IMR-90 (cell line): ENCODE measurements around the gene CLIC5. TPM values are rescaled to one million over a fixed set of nuclear protein-coding genes. Genes with fewer than 3 reads are reported as not detected.

Source experiments
- ATAC-seq: fragments of 200-7000 bp; cut with Tn5 transposase; 2 replicates; pipeline ENCODE4 v1.9.1; 2020; ENCODE audit warnings: low read depth, mild to moderate bottlenecking, moderate library complexity
- BruUV-seq: library from RNA; stranded (reverse); fragments of 400-500 nt; replicated peaks from 2 replicates; lab custom pipeline; 2021; lab: Mats Ljungman, UMichigan
- CTCF ChIA-PET: fragments of 300-600 bp; formaldehyde crosslinking; extraction: SDS; loops from one replicate; lab custom pipeline; 2021; ENCODE audit warnings: antibody characterized with exemption; lab: Yijun Ruan, JAX
- POLR2A ChIA-PET: fragments of 300-600 bp; sonication (Branson Sonifier 250); formaldehyde crosslinking; loops from one replicate; lab custom pipeline; 2022; ENCODE audit warnings: antibody characterized with exemption; ENCODE audit not compliant: unreplicated experiment; lab: Charles Lee
- DNase-seq: peaks from one replicate; pipeline ENCODE4 v3.0.0; 2013
- H2AFZ ChIP-seq: replicated peaks from 2 replicates; pipeline ENCODE3; 2013; ENCODE audit warnings: low read length, mild to moderate bottlenecking; ENCODE audit not compliant: poor library complexity
- H2AK5ac ChIP-seq: 2 replicates; pipeline ENCODE4 v1.6.1; 2013; ENCODE audit warnings: low read depth, low read length, inconsistent platforms
- H2AK9ac ChIP-seq: replicated peaks from 2 replicates; pipeline ENCODE3; 2013; ENCODE audit warnings: mild to moderate bottlenecking, low read depth, low read length, moderate library complexity; ENCODE audit not compliant: poor library complexity
- H2BK120ac ChIP-seq: 2 replicates; pipeline ENCODE4 v1.6.1; 2013; ENCODE audit warnings: low read depth, low read length, inconsistent platforms
- H2BK15ac ChIP-seq: 3 replicates; pipeline ENCODE4 v1.6.1; 2013; ENCODE audit warnings: low read depth, low read length, inconsistent platforms
- H2BK20ac ChIP-seq: 2 replicates; pipeline ENCODE4 v1.6.1; 2013; ENCODE audit warnings: low read depth, mild to moderate bottlenecking, inconsistent platforms, low read length, moderate library complexity
- H2BK5ac ChIP-seq: 2 replicates; pipeline ENCODE4 v1.6.1; 2013; ENCODE audit warnings: mild to moderate bottlenecking, low read depth, low read length, inconsistent platforms; ENCODE audit not compliant: poor library complexity, severe bottlenecking
- H3K14ac ChIP-seq: replicated peaks from 2 replicates; pipeline ENCODE4 v1.6.1; 2013; ENCODE audit warnings: low read depth, low read length, inconsistent platforms
- H3K18ac ChIP-seq: 2 replicates; pipeline ENCODE4 v1.6.1; 2013; ENCODE audit warnings: low read depth, low read length, control low read depth
- H3K23ac ChIP-seq: 2 replicates; pipeline ENCODE4 v1.6.1; 2013; ENCODE audit warnings: low read depth, low read length, inconsistent platforms
- H3K27ac ChIP-seq: 2 replicates; pipeline ENCODE4 v1.5.1; 2013; ENCODE audit warnings: mild to moderate bottlenecking, control low read depth, low read length; ENCODE audit not compliant: insufficient read depth
- H3K27me3 ChIP-seq: 2 replicates; pipeline ENCODE4 v1.6.1; 2013; ENCODE audit warnings: low read length; ENCODE audit not compliant: control insufficient read depth, insufficient read depth
- H3K36me3 ChIP-seq: 2 replicates; pipeline ENCODE4 v1.6.1; 2013; ENCODE audit warnings: low read length, mixed read lengths; ENCODE audit not compliant: control insufficient read depth, insufficient read depth
- H3K4ac ChIP-seq: 2 replicates; pipeline ENCODE4 v1.6.1; 2013; ENCODE audit warnings: low read depth, low read length, inconsistent platforms
- H3K4me1 ChIP-seq: 2 replicates; pipeline ENCODE4 v1.6.1; 2013; ENCODE audit warnings: low read length, mixed read lengths; ENCODE audit not compliant: control insufficient read depth, insufficient read depth
- H3K4me2 ChIP-seq: 2 replicates; pipeline ENCODE4 v1.6.1; 2013; ENCODE audit warnings: low read depth, mild to moderate bottlenecking, control low read depth, low read length, moderate library complexity
- H3K4me3 ChIP-seq: 2 replicates; pipeline ENCODE4 v1.5.1; 2013; ENCODE audit warnings: low read depth, mild to moderate bottlenecking, control low read depth, low read length, moderate library complexity; ENCODE audit not compliant: insufficient read depth
- H3K56ac ChIP-seq: 2 replicates; pipeline ENCODE4 v1.6.1; 2013; ENCODE audit warnings: low read length, inconsistent platforms; ENCODE audit not compliant: insufficient read depth; ENCODE audit errors: extremely low read depth
- H3K79me1 ChIP-seq, 2 experiments: 2 replicates each; pipeline ENCODE4 v1.6.1; 2013; ENCODE audit warnings: low read length in 2 of 2, inconsistent platforms in 1 of 2, low read depth in 1 of 2
- H3K9ac ChIP-seq: 2 replicates; pipeline ENCODE4 v1.6.1; 2013; ENCODE audit warnings: low read depth, low read length, control low read depth
- H3K9me1 ChIP-seq: 2 replicates; pipeline ENCODE4 v1.6.1; 2013; ENCODE audit warnings: low read length, inconsistent platforms; ENCODE audit not compliant: insufficient read depth
- H3K9me3 ChIP-seq: 2 replicates; pipeline ENCODE4 v1.6.1; 2013; ENCODE audit warnings: low read length; ENCODE audit not compliant: control insufficient read depth, insufficient read depth
- H4K20me1 ChIP-seq: 2 replicates; pipeline ENCODE4 v1.6.1; 2013; ENCODE audit warnings: low read length, inconsistent platforms; ENCODE audit not compliant: insufficient read depth
- H4K5ac ChIP-seq: 2 replicates; pipeline ENCODE4 v1.6.1; 2013; ENCODE audit warnings: mild to moderate bottlenecking, low read depth, low read length, control low read depth
- H4K8ac ChIP-seq, 2 experiments: 2 replicates each; pipeline ENCODE4 v1.6.1; 2013; ENCODE audit warnings: low read depth in 2 of 2, low read length in 2 of 2, control low read depth in 1 of 2, inconsistent platforms in 1 of 2
- H4K91ac ChIP-seq: 2 replicates; pipeline ENCODE4 v1.6.1; 2013; ENCODE audit warnings: low read depth, low read length, inconsistent platforms; ENCODE audit not compliant: insufficient read depth
- BHLHE40 ChIP-seq: fragments of 150-350 bp; IDR thresholded peaks from 2 replicates; pipeline ENCODE4 v1.6.1; 2016; ENCODE audit warnings: mild to moderate bottlenecking, low read depth, low read length
- CEBPB ChIP-seq: IDR thresholded peaks from 2 replicates; pipeline ENCODE4 v1.6.1; 2012; ENCODE audit warnings: low read depth, low read length, improper control_type of control experiment
- CHD1 ChIP-seq: IDR thresholded peaks from 2 replicates; pipeline ENCODE4 v1.6.1; 2012; ENCODE audit warnings: low read depth, low read length, improper control_type of control experiment
- ELK1 ChIP-seq: fragments of 150-350 bp; IDR thresholded peaks from 2 replicates; pipeline ENCODE4 v1.6.1; 2016; ENCODE audit warnings: low read depth, mild to moderate bottlenecking, low read length, moderate library complexity, borderline replicate concordance
- MAFK ChIP-seq: IDR thresholded peaks from 2 replicates; pipeline ENCODE4 v1.6.1; 2012; ENCODE audit warnings: low read depth, low read length, improper control_type of control experiment
- MAZ ChIP-seq: IDR thresholded peaks from 2 replicates; pipeline ENCODE4 v1.6.1; 2012; ENCODE audit warnings: low read depth, mild to moderate bottlenecking, low read length, improper control_type of control experiment, moderate library complexity, borderline replicate concordance
- MXI1 ChIP-seq: IDR thresholded peaks from 2 replicates; pipeline ENCODE4 v1.6.1; 2012; ENCODE audit warnings: low read depth, mild to moderate bottlenecking, low read length, moderate library complexity, borderline replicate concordance
- NFE2L2 ChIP-seq: fragments of 150-350 bp; IDR thresholded peaks from 2 replicates; pipeline ENCODE4 v1.6.1; 2016; ENCODE audit warnings: low read depth, mild to moderate bottlenecking, low read length
- RAD21 ChIP-seq: IDR thresholded peaks from 2 replicates; pipeline ENCODE4 v1.6.1; 2012; ENCODE audit warnings: low read length, improper control_type of control experiment
- RCOR1 ChIP-seq: IDR thresholded peaks from 2 replicates; pipeline ENCODE4 v1.6.1; 2012; ENCODE audit warnings: mild to moderate bottlenecking, low read length, improper control_type of control experiment; ENCODE audit not compliant: insufficient replicate concordance
- SMC3 ChIP-seq: fragments of 150-350 bp; IDR thresholded peaks from 2 replicates; pipeline ENCODE4 v1.6.1; 2016; ENCODE audit warnings: low read depth, mild to moderate bottlenecking, antibody characterized with exemption, low read length, moderate library complexity
- USF2 ChIP-seq: fragments of 150-350 bp; IDR thresholded peaks from 2 replicates; pipeline ENCODE4 v1.6.1; 2017; ENCODE audit warnings: mild to moderate bottlenecking, antibody characterized with exemption, low read length, low read depth
- WGBS, 2 experiments: methylation state at CpG; one replicate each; pipeline versions ENCODE4 v1.1.5 to v1.1.7; 2013; ENCODE audit warnings: missing lambda C conversion rate in 2 of 2; ENCODE audit not compliant: insufficient read length in 1 of 2; ENCODE audit errors: extremely low coverage in 2 of 2; 5-methylcytosine and 5-hydroxymethylcytosine counted together
- dilution Hi-C: fragments of 300-500 bp; cut with HindIII; formaldehyde crosslinking; loops from one replicate; pipeline ENCODE4 v1.14.3; 2018; ENCODE audit warnings: low sequenced_read_pairs; ENCODE audit not compliant: unreplicated experiment
- in situ Hi-C: fragments of 300-500 bp; cut with MboI; formaldehyde crosslinking; loops from 3 replicates; pipeline ENCODE4 v1.14.3; 2019; ENCODE audit warnings: low sequenced_read_pairs, inconsistent platforms, mixed read lengths
- intact Hi-C: fragments of 100-400 bp; cut with micrococcal nuclease; formaldehyde crosslinking; loops from 2 replicates; pipeline ENCODE4 v1.10.0; 2022
- polyA plus RNA-seq, 3 experiments: library from polyadenylated mRNA; depleted of rRNA; stranded (reverse); fragments of >200 nt; gene quantifications; 2 replicates each; pipeline ENCODE4 v1.2.3, GENCODE V29; 2012; ENCODE audit warnings: low replicate concordance in 1 of 3
- total RNA-seq: library from RNA; depleted of rRNA; stranded (reverse); fragments of >200 nt; gene quantifications from 2 replicates; pipeline ENCODE4 v1.2.3, GENCODE V29; 2012

CLIC5 gene
- total and polyA plus RNA-seq, 2 of the 4 experiments (the other 2 are of a cell fraction): not detected

GRCh38 chr6:45965007-45965406 is 50.7 kb downstream of the CLIC5 start:
- ATAC-seq: no peak
- H2AK9ac ChIP-seq: no peak overlapping the region
- no peaks in the 10 kb centered on the region; the same call in 1 of the 2 replicates for H3K27me3 ChIP-seq

More at GRCh38 chr6:45965007-45965406, 50.7 kb downstream of the CLIC5 start:
- no peak overlapping the region for H2AK5ac ChIP-seq
- no peak overlapping the region for H2BK15ac ChIP-seq
- no peak overlapping the region for H2AFZ ChIP-seq
- no peaks in the 10 kb centered on the region for H3K9me3 ChIP-seq
- H3K79me1 ChIP-seq: no peaks in the 10 kb centered on the region
- no peak overlapping the region for H4K91ac ChIP-seq
- no peak overlapping the region for H3K4me2 ChIP-seq
- no peaks in the 10 kb centered on the region for H4K20me1 ChIP-seq
- no peak overlapping the region for H2BK20ac ChIP-seq
- no peak overlapping the region for H2BK120ac ChIP-seq
- H3K4ac ChIP-seq: no peak overlapping the region
- H3K18ac ChIP-seq: no peak overlapping the region
- no peak overlapping the region for H4K5ac ChIP-seq
- ChIA-PET CTCF (no interaction called here), POLR2A (no interaction called here)
- TF ChIP-seq ELK1 (no peak), CEBPB (no peak), CHD1 (no peak), MXI1 (no peak), SMC3 (no peak), USF2 (no peak), BHLHE40 (no peak), RAD21 (no peak), NFE2L2 (no peak), MAZ (no peak), MAFK (no peak), RCOR1 (no peak)
- H3K56ac ChIP-seq: no peak overlapping the region
- no peak overlapping the region for H2BK5ac ChIP-seq
- BruUV-seq: no TSS peak
- H3K4me1 ChIP-seq: no peaks in the 10 kb centered on the region
- in situ Hi-C loops (no loop called here), intact Hi-C loops (no loop called here), dilution Hi-C loops (no loop called here)
- H3K14ac ChIP-seq: no peak overlapping the region
- H3K9ac ChIP-seq: no peak overlapping the region
- H3K23ac ChIP-seq: no peak overlapping the region
- WGBS, 2 experiments: no CpG with 5 or more reads among the region's 1 CpG
- no peak overlapping the region for H3K27ac ChIP-seq
- no peak overlapping the region for H3K4me3 ChIP-seq
- no peaks in the 10 kb centered on the region for H3K36me3 ChIP-seq
- H4K8ac ChIP-seq: no peak overlapping the region
- no peak for DNase-seq
- no peaks in the 10 kb centered on the region for H3K9me1 ChIP-seq
